GM18519 (cell line): Measurements from ENCODE around the gene KRT82.

Experiments used
- ATAC-seq: cut with Tn5 transposase; IDR thresholded peaks from one replicate; pipeline ENCODE4 v1.9.1; 2021; ENCODE audit warnings: mild to moderate bottlenecking, moderate library complexity; ENCODE audit not compliant: unreplicated experiment, low FRiP score

KRT82 gene

DNA sequence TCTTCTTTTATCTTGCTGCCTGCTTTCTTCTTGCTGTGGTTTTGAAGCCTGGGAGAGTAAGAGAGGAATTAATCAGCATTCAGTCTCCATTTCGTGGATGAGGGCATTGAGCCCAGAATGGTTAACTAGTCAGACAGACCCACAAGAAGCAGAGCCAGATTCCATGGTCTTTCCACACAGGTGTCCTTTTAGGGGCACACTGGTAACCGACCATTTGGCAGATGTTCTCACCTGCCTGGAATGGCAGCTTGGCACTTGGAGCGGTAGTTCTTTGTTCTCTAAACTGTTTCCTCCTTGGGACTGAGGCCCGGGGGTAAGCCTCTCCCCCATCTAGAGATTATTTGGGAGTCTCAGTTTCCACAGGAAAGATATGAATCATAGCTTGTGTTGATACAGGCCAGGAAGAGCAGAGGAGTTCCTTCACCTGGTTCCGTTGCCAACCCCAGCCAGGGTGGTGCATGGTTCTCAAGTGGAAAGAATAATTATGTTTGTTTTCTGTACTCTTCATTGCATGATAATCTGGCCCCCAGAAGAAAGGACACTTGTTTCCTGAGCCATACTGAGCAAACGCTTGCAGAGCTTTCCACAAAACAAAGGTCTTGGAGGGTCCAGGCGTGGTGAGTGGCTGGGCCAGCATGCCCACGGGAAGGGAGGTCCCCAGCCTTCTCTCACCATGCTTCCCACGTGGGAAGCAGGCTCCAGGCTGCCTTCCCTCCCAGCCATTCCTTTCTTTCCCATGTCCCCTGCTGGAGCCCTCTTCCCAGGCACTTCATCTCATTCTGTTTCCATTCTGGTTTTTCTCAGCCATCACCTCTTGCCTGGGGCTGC is 30.1 kb upstream of the KRT82 start:
- ATAC-seq, result no peak

DNA sequence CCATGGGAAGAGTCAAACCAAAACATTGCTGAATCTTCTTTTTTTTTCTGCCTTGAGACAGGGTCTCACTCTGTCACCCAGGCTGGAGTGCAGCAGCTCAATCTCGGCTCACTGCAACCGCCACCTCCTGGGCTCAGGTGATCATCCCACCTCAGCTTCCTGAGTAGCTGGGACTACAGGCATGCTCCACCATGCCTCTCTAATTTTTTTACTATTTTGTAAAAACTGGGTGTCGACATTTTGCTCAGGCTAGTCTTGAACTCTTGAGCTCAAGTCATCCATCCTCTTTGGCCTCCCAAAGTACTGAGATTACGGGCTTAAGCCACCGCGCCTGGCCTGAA is 29.5 kb upstream of the KRT82 start:
- ATAC-seq, result no peak

DNA sequence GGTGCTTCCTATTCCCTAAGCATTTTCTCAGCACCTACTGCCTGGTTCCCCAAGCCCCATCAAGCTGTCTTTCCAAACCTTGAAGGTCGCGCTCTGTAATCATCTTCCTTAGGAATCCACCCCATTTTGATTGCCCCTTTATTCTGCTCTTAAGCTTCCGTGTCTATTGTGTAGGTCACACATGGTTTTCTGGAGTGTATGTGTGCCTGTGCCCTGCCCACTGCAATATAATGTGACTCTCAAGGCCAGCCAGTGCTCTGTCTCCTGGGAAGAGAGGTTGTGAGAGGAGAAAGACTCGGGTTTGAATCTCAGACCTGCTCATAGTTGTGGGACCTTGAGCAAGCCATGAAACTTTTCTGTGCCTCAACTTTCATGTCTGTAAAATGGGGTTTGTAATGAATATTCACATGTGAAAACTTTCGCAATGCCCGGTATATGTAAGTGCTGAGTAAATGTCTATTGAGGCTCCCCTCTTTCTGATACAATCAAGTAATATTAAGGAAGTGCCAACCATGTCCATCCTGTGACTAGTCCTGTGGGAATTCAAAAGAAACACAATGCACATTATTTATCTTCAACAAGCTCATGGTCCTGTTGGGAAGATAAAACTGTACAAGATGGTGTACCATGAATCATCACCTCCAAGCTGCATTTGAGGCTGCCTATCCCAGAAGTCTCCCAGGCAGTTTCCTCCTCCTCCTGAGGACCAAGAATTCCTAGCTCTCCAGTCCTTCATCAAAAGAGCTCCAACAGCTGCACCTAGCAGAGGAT is 28.8 kb upstream of the KRT82 start:
- no peak for ATAC-seq

DNA sequence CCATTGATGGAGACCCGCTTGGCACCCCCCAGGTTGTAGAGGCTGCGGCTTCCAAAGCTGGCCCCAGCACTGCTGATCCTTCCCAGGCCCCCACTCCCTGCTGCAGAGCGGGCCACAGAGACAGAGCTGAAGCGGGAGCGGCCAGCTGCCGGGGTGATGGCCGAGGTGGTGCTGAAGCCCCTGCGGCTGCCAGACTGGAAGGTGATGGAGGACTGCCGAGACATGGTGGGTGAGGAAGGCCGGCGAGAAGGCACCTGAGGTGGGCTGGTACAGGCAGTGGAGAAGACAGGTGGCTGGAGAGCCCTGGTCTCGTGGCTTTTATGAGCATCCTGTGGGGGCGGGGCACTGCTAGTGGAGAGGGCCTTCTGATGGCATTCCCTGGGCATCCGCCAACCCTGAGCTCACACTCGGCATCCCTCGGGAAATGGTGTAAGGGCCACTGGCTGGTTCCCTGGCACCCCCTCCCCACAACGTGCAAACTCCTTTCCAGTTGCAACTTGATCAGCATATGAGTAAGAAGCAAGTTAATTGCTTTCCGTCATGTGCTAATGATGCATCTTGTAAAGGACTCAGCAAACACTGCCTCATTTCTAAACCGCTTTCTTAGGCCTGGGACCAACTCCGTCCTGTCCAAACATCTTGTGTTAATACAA is 28.1 kb upstream of the KRT82 start, which contains the start of gene KRT75:
Gene KRT75, minus strand, starts transcription at position 291 of the 653 bp plus-strand sequence. Its CDS starts 67 bp downstream, at position 224.
- no peak for ATAC-seq

DNA sequence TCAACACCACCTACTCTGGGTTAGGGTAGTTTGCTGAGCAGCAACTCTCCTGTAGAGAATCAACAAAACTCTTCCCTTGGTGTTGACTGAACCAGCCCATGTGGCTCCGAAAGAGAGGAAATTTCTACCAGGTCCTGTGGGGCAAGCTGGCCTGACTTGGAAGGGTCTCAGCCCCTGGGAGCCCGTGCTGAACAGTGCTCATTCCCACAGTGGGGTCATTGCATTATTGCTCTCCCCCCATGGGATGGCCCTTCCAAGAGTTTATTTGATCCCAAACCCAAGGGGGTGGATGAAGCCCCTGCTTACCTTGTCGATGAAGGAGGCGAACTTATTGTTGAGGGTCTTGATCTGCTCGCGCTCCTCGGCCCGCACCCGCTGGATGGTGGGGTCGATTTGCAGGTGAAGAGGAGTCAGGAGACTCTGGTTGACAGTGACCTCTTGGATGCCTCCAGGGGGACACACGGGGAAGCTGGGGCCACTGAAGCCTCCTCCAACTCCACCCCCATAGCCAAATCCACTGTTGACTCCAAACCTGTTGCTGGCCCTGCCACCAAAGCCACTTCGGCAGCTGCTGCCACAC is 27.5 kb upstream of the KRT82 start:
- ATAC-seq, result no peak

DNA sequence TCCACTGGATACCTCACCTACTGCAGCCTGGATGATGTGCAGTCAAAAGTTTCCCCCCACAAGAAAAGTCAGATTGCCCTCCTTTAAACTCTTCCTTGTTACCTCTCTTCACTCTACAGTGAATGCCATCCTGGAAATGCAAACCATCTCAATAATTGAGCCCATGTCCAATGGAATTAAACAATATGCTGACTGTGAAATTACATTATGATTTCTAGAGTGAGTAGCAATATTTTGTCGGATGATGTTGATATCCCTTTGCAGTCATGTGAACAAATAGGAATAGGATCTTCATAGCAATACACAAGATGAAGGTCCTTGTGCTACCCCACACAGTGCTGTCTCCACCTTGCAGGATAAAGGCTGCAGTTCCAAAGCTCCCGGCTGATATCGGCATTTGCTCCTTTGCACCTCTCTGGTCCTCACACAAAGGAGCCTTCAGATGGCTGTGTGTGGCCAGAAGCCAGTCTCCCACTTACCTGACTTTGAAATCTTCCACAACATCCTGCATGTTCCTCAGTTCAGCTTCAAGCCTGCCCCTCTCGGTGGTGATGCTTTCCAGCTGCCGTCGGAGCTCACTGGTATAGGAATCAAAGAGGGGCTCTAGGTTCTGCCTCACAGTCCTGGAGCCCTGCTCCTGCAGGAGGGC is 26.5 kb upstream of the KRT82 start:
- no peak for ATAC-seq

DNA sequence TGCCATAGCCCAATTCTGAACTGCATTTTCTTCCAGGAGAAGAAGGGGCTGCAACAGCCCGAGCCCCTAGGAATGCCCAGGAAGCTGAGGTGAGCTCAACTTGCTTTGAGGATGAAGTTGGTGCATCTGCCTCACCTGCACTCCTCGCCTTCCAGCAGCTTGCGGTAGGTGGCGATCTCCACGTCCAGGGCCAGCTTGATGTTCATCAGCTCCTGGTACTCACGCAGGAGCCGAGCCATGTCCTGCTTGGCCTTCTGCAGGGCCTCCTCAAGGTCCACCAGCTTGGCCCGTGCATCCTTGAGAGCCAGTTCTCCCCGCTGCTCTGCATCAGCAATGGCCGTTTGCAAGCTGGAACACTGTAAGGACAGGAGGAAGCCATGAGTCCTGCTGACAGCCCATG is 22.0 kb upstream of the KRT82 start:
- no peak for ATAC-seq

DNA sequence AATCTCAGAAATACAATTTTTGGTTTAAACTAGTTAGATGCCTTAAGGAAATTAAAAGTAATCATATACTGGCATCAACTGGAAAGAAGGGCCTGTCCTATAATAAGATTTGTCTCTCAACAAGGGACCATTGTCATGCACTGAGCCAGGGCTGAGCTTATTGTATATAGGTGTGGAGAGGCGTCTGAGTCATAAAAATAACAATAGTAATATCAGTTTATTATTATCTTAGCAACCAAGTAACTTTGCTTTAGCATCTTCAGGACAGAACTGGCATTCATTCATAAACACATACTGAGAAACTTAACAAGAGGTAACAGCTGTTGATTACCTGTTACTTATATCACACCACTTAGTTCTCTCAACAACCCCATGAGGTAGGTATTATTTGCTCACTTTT is 20.9 kb upstream of the KRT82 start:
- ATAC-seq, result no peak

DNA sequence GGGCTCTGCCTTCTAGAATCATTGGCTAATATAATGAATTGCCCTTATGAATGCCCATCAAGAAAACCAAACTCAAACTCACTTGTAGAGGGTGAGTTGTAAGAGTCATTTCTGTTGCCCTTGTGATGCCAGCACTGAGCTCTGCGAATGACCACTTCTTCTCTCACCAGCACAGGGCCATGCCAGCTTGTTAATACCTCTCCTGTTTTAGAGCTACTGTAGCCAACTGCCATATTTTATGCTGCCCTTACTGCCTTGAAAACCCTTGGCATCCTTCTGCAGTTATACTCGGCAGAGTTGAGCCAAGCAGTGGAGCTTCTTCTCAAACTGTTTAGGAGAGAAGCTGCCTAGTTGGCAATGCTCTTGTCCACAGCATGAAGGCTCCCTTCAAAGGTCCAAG is 19.9 kb upstream of the KRT82 start:
- ATAC-seq, result no peak

DNA sequence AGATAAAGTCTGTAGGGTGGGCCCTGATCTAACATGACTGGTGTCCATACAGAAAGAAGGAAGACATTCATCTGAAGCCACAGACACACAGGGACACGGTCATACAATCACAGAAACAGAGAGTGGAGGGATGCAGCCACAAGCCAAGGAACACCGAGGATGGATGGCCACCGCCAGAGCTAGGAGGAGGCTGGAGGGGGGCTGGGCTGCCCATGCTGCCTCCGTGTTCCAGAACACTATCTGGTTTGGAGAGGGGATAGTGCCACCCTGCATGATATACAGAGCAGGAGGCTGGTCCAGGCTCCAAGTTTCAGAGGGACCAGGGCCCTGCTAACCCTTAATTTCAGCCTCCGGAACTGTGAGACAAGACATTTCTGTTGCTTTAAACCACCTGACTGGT is 19.3 kb upstream of the KRT82 start:
- no peak for ATAC-seq

DNA sequence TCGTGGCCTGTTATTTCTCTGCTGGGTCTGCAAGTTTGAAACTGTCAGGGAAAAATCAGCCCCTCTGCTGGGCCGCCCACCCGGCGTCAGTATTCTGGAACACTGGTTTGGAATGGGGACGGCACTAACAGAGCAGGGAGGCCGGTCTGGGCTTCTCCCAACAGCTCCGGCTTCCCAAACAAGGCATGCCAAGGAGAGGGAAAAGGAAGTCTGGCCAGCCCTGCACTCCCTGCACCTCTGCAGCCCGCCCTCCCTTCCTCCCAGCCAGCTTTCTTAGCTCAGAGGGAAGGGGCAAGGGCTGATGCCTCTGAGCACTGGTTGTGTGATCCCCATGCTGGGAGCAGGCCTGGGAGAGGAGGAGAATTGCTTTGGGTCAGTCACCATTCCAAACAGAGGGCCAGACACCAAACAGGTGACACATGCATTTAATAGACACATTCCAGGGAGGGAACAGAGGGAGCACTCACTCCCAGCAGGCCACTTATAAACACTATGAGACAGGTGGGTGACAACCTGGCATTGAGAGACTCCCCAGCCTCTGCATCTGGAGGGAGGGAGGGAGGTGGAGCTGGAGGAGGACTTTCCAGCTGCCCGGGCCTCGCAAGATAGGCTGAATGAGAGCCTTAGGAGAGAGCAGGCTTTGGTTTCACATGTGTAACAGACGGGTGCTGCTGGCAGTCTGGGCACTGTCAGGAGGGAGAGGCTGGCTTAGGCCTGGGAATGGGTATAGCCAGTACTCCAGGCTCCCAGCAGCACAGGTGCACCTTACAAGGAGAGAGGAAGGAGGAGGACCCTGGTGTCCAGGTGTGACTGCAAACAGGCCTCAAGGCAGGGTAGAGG is 17.7 kb upstream of the KRT82 start:
- no peak for ATAC-seq

DNA sequence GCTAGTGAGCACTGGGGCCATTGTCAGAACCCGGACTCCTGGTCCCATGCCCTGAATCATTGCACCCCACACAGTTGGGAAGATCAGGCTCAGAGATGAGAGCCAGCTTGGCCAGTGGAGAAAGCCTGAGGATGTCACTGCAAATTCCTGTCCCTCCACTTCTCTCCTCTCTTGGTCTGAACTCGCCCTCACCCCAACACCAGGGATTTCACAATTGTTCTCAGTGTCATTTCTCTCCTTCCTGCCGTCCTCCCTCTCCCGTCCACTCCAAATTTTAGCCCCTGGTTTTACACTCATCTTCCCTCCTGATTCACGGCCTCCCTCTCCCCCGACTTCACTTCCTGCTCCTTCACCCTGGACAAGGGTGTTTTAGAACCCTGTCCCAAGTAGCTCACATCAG is 16.9 kb upstream of the KRT82 start:
- no peak for ATAC-seq

DNA sequence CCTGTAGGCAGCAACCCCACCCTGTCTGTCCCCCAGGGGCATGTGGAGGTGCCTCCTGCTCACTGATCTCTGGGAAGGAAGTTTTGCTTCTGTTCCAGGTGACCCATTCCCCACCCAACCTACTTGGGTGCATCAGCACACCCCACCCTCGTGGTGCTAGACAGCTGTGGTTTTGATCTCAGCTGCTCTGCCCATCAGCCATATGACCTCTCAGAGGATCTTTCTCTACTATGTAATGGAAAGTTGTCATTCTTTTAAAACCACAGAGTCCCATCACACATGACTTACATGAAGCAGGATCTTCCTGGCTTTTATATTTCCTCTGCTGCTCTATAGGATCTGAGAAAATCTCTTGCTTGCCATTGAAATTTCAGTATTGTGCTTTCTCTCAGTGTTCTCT is 13.5 kb upstream of the KRT82 start:
- ATAC-seq, result no peak

DNA sequence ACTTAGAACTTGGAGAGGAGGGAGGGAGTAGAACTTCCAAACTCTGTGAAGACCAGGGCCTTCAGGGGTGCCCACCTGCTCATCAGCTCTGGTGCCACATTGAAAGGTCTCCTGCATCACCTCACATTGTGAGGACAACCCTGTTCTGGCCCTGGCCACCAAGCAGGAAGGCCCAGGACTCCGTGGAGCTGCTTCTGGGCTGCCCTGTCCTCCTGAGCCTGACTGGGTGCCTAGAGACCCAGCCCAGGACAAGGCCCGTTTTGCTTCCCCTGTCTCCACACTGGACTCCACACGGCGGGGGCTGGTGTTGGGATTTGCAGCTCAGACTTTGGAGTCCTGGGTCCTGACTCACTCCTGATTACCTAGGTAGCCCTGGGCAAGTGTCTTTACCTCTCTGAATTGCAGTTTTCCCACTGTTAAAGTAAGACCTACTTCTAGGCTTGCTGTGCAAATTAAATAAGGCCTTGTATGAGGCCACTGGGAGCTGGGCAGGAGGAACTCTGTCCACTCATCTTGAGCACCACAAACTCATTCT is 12.5 kb upstream of the KRT82 start:
- no peak for ATAC-seq

DNA sequence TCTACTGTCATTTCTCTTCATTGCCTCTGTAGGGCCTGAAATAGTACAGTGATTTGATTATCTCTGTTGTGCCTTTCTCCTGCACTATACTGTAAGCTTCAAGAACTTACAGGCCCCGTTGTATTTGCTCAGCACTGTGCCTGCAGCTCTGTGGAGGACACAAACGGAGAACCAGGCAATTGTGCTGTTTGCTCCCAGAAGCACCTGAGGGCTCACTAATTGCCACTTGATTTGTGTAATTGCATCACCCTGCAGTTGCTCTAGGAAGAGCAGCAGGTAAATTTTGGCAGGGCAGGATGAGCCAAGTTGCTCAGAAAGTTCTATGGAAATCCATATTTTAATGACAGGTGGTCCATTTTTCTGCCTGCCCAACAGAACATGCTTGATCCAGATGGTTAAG is 11.6 kb upstream of the KRT82 start:
- no peak for ATAC-seq

DNA sequence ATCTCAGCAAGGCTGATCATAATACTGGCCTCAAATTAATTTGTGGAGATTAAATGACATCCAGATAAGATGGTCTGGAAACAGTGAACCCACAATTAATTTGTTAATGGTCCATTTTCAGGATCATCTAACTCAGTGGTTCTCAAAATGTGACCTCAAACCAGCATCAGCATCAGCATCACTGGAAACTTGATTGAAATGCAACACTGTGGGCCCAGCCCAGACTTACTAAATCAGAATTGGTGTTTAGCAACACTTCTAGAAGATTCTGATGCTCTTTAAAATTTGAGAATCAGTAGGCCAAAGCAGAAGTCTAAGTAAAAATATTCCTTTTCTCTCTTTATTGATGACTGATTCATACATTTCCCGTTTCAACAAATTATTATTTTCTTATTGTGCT is 10.7 kb upstream of the KRT82 start:
- no peak for ATAC-seq

DNA sequence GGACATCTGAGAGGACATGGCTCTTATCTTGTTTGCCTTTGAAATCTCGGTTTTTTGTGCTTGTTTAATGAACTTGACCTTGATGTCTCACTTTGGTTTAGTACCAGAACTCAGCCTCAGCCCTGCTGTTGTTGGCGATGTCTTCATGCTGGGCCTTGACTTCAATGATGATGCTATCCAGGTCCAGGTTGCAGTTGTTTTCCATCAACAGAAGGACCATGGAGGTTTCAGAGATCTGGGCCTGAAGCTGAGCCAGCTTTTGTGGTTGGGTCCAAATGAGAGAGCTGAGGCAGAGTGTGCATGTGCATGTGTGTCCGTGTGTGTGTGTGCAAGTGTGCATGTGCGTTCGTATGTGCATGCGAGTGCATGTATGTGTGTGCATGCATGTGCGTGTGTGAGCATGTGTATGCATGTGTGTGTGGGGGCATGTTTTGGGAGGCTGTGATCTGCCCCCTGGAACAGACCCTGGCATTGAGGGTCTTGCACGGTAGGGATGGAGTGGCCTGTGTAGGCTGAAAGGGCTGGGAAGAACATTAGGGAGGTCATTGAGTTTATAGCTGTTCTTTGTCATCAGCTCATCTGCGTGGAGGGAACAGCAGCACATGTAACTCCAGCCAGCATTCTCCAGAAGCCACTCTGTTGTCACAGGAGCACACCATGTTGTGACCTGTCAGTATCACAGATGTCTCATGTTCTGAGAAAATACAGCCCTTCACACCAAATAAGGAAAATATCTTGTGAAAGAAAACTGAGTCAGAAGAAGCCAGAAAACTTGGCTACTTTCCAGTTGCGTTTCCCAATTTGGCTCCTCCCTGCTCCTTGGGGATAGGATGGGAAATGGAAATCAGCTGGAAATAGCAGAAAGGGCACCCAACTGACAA is 10.0 kb upstream of the KRT82 start:
- no peak for ATAC-seq

DNA sequence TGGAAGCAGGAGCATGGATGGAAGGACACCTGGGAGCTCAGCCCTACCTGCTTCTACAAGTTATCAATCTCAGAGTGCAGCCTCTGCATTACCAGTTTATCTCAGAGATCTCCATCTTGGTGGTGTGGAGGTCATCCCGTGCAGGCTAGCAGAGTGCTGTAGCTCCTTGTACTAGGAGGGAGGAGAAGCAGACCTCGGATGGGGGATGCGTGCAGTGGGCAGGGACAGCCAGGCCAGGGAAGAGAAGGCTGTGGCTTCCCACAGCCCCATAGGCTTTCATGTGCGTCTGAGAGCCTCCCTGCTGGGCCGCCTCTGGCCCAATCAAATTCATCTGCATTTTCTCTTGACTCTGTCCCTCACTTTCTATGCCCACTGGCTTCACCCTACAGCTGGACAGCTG is 8.8 kb upstream of the KRT82 start:
- no peak for ATAC-seq
